Measurements from ENCODE around the gene PCDHA1.

DNA sequence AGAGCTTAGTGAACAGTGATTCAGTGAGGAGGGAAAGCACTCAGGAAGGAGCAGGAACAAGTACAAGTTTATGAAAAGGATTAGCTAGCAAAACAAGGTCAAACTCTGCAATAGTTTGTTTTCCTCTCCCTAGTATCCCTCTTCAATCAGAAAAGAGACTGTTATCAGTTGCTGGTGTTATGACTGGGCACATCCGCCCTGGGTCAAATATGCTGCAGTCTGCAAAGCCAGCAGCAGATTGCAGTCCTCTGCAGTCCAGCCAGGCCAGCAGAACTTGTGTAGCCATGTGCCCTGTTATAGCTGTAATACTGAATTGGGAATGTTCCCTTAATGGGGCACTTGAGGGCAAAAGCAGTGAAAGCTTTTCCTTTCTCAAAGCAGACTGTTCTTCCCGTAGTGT is 192.3 kb downstream of the PCDHA1 start:
- TF ChIP-seq CTCF (IDR thresholded peaks at IDR 0.05) = no peak
- peak; percentile 48 for TF ChIP-seq RAD21 (IDR thresholded peaks at IDR 0.05; ENCODE audit: low read length)
- TF ChIP-seq EZH2phosphoT487 (IDR thresholded peaks at IDR 0.05; ENCODE audit: borderline replicate concordance, low read depth) = no peak
- no peak for TF ChIP-seq GABPA (IDR thresholded peaks at IDR 0.05; ENCODE audit: low read depth)
- no peak for TF ChIP-seq MAX (IDR thresholded peaks at IDR 0.05; ENCODE audit: low read depth)
